ENCODE results near the gene ATRIP.

ATRIP gene

DNA sequence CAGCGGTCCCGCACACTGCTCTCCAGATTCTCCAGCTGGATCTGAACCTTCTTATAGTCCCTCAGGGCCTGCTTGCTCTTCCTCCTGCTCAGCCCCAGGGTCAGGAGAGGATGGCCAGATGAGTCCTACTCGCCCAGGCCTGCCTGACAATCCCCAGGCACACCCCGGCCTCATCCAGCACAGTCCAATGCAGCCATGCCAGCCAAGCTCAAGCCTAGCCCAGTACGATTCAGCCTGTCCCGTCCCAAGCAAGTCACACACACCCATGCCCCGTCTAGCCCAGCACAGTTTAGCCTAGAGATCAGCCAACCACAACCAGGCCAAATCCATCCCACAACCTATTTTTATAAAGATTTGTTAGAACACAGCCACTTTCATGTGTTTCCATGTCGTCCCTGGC is 33.5 kb upstream of the ATRIP start:
- TF ChIP-seq EZH2 (IDR thresholded peaks at IDR 0.05; ENCODE audit: borderline replicate concordance, low read depth, low read length, severe bottlenecking) = no peak
- TF ChIP-seq, protein P1, sequence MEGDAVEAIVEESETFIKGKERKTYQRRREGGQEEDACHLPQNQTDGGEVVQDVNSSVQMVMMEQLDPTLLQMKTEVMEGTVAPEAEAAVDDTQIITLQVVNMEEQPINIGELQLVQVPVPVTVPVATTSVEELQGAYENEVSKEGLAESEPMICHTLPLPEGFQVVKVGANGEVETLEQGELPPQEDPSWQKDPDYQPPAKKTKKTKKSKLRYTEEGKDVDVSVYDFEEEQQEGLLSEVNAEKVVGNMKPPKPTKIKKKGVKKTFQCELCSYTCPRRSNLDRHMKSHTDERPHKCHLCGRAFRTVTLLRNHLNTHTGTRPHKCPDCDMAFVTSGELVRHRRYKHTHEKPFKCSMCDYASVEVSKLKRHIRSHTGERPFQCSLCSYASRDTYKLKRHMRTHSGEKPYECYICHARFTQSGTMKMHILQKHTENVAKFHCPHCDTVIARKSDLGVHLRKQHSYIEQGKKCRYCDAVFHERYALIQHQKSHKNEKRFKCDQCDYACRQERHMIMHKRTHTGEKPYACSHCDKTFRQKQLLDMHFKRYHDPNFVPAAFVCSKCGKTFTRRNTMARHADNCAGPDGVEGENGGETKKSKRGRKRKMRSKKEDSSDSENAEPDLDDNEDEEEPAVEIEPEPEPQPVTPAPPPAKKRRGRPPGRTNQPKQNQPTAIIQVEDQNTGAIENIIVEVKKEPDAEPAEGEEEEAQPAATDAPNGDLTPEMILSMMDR (IDR thresholded peaks at IDR 0.05; ENCODE audit: borderline replicate concordance, extremely low read depth, low read length, poor library complexity, severe bottlenecking) = no peak
- Histone ChIP-seq H3K9ac (ENCODE audit: low read depth, low read length) (no peak overlapping the region), H3K4me3 (ENCODE audit: low read depth in 1 of 2, low read length in 2 of 2) (no peak overlapping the region), H3K4me2 (ENCODE audit: insufficient read depth, low read length) (no peak overlapping the region), H3K79me2 (ENCODE audit: insufficient read depth, low read length) (no peaks in the 10 kb centered on the region), H2AFZ (ENCODE audit: low read depth, low read length) (no peak overlapping the region), H3K9me3 (ENCODE audit: insufficient read depth, low read length, severe bottlenecking) (no peaks in the 10 kb centered on the region), H3K4me1 (ENCODE audit: insufficient read depth, low read length) (no peaks in the 10 kb centered on the region), H3K36me3 (ENCODE audit: insufficient read depth, low read length) (no peaks in the 10 kb centered on the region), H3K27ac (ENCODE audit: low read length) (no peak overlapping the region), H3K27me3 (ENCODE audit: insufficient read depth, low read length, poor library complexity) (no peaks in the 10 kb centered on the region), H4K20me1 (ENCODE audit: insufficient read depth, low read length) (peaks cover 3% of the 10 kb centered on the region; the same call in 1 of the 2 replicates)
- no peak for DNase-seq
- ATAC-seq (ENCODE audit: insufficient read depth, low read depth) = no peak

DNA sequence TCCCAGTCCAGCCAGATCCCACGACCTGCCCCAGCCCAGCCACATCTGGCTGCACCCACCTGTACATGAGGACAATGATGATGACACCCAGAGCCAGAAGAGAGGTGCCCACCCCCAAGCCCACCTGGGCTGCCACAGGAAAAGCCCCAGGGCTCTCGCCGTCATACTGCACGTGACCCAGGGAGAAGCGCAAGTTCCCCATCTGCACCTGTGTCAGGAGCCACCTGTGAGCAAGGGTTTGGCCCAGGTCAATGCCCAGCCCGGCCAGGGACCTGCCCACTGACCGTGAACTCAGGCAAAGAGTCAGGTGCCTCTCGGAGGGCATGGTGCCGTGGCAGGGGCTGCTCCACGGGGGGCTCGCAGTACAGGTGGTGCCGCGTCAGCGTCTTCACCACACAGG is 32.9 kb upstream of the ATRIP start:
- no peak overlapping the region for H3K4me2 ChIP-seq (ENCODE audit: insufficient read depth, low read length)
- H4K20me1 ChIP-seq (ENCODE audit: insufficient read depth, low read length) = peaks cover 3% of the 10 kb centered on the region; the same call in 1 of the 2 replicates
- no peak overlapping the region for H3K27ac ChIP-seq (ENCODE audit: low read length)
- TF ChIP-seq EZH2 (IDR thresholded peaks at IDR 0.05; ENCODE audit: borderline replicate concordance, low read depth, low read length, severe bottlenecking) = no peak
- TF ChIP-seq, protein P1 (IDR thresholded peaks at IDR 0.05; ENCODE audit: borderline replicate concordance, extremely low read depth, low read length, poor library complexity, severe bottlenecking) = no peak
- no peak overlapping the region for H3K9ac ChIP-seq (ENCODE audit: low read depth, low read length)
- no peaks in the 10 kb centered on the region for H3K36me3 ChIP-seq (ENCODE audit: insufficient read depth, low read length)
- no peaks in the 10 kb centered on the region for H3K9me3 ChIP-seq (ENCODE audit: insufficient read depth, low read length, severe bottlenecking)
- no peaks in the 10 kb centered on the region for H3K79me2 ChIP-seq (ENCODE audit: insufficient read depth, low read length)
- ATAC-seq (ENCODE audit: insufficient read depth, low read depth) (no peak), DNase-seq (no peak)
- H3K27me3 ChIP-seq (ENCODE audit: insufficient read depth, low read length, poor library complexity) = no peaks in the 10 kb centered on the region
- no peaks in the 10 kb centered on the region for H3K4me1 ChIP-seq (ENCODE audit: insufficient read depth, low read length)
- no peak overlapping the region for H3K4me3 ChIP-seq (ENCODE audit: low read depth in 1 of 2, low read length in 2 of 2)
- H2AFZ ChIP-seq (ENCODE audit: low read depth, low read length) = no peak overlapping the region

DNA sequence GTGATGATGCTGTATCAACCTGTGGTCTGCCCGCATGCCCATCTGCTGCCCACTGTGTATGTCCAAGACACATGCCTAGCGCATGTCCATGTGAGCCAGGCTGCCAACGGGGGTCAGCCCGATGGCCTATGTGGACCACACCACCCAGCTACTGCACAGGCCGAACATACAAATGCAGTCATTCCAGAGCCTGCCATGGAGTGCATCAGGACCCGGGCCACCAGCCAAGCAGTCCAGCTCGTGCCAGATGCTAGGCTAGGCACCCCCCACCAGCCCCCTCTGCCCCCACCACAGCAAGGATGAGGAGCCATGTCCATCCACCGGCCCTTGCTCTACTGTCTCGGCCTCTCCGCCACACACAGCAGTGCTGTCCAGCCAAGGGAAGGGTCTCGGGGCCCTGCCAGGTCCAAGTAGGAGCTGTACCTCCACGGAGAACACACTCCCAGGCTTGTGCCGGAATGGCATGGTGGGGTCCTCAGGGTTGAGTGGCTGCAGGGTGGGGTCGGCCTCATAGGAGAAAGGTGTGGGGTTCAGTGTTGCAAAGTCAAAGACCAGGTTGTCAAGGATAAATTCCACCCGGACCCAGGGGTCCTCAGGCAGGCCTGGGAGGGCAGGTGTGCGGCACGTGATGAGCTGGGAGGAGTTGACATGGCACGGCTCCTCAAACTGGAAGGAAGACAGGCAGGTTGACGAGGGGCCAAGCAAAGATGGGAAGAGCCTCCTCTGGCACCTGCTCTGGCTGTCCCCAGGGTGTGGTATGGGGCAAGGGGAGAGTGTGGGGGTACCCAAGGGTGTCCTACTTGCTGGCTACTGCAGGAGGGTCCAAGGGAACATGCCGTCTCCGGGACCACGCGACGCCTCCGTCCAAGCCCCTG is 31.9 kb upstream of the ATRIP start:
- Histone ChIP-seq H3K9me3 (ENCODE audit: insufficient read depth, low read length, severe bottlenecking) (no peaks in the 10 kb centered on the region), H2AFZ (ENCODE audit: low read depth, low read length) (no peak overlapping the region), H3K4me1 (ENCODE audit: insufficient read depth, low read length) (no peaks in the 10 kb centered on the region), H3K36me3 (ENCODE audit: insufficient read depth, low read length) (no peaks in the 10 kb centered on the region), H3K79me2 (ENCODE audit: insufficient read depth, low read length) (no peaks in the 10 kb centered on the region), H3K9ac (ENCODE audit: low read depth, low read length) (no peak overlapping the region), H3K4me3 (ENCODE audit: low read depth in 1 of 2, low read length in 2 of 2) (no peak overlapping the region), H3K27me3 (ENCODE audit: insufficient read depth, low read length, poor library complexity) (no peaks in the 10 kb centered on the region), H3K4me2 (ENCODE audit: insufficient read depth, low read length) (no peak overlapping the region), H3K27ac (ENCODE audit: low read length) (no peak overlapping the region), H4K20me1 (ENCODE audit: insufficient read depth, low read length) (peaks cover 5% of the 10 kb centered on the region; the same call in 1 of the 2 replicates)
- no peak for DNase-seq
- no peak for TF ChIP-seq EZH2 (IDR thresholded peaks at IDR 0.05; ENCODE audit: borderline replicate concordance, low read depth, low read length, severe bottlenecking)
- TF ChIP-seq, protein P1 (IDR thresholded peaks at IDR 0.05; ENCODE audit: borderline replicate concordance, extremely low read depth, low read length, poor library complexity, severe bottlenecking) = no peak
- ATAC-seq (ENCODE audit: insufficient read depth, low read depth) = no peak

All from DND-41 (cell line).